GM12878 (cell line): ENCODE data around the gene LRIG3. TPM values are rescaled to one million over a fixed set of nuclear protein-coding genes. Genes with fewer than 3 reads are reported as not detected.

ENCODE experiments used
- CHD2 ChIP-seq: IDR thresholded peaks from 2 replicates; pipeline ENCODE4 v1.6.1; 2011; ENCODE audit warnings: low read depth, low read length, improper control_type of control experiment, borderline replicate concordance
- E4F1 ChIP-seq: fragments of 450-650 bp; IDR thresholded peaks from 2 replicates; pipeline ENCODE4 v1.6.1; 2018; ENCODE audit warnings: borderline replicate concordance, mild to moderate bottlenecking; ENCODE audit not compliant: partially characterized antibody
- IRF4 ChIP-seq: IDR thresholded peaks from 2 replicates; pipeline ENCODE4 v1.6.1; 2011; ENCODE audit warnings: low read depth, low read length
- NFYB ChIP-seq: IDR thresholded peaks from 2 replicates; pipeline ENCODE4 v1.6.1; 2011; ENCODE audit warnings: low read depth, mild to moderate bottlenecking, low read length, improper control_type of control experiment, moderate library complexity; ENCODE audit not compliant: insufficient read depth
- NRF1 ChIP-seq: conservative IDR thresholded peaks from 2 replicates; pipeline ENCODE4 v1.6.1; 2011; ENCODE audit warnings: mild to moderate bottlenecking, low read depth, low read length, improper control_type of control experiment
- RB1 ChIP-seq: fragments of 450-650 bp; formaldehyde crosslinking; IDR thresholded peaks from 2 replicates; pipeline ENCODE4 v1.6.1; 2017; ENCODE audit warnings: mild to moderate bottlenecking, borderline replicate concordance
- SMC3 ChIP-seq: IDR thresholded peaks from 2 replicates; pipeline ENCODE4 v1.6.1; 2011; ENCODE audit warnings: low read length, improper control_type of control experiment, borderline replicate concordance
- SREBF2 ChIP-seq: IDR thresholded peaks from 2 replicates; pipeline ENCODE4 v1.6.1; 2012; ENCODE audit warnings: mild to moderate bottlenecking, low read length
- TAF1 ChIP-seq: IDR thresholded peaks from 2 replicates; pipeline ENCODE4 v1.6.1; 2011; ENCODE audit warnings: mild to moderate bottlenecking, low read depth, low read length, borderline replicate concordance
- ZBED1 ChIP-seq: IDR thresholded peaks from 2 replicates; pipeline ENCODE4 v1.6.1; 2016; ENCODE audit warnings: borderline replicate concordance
- ZBTB40 ChIP-seq: fragments of 450-650 bp; IDR thresholded peaks from 2 replicates; pipeline ENCODE4 v1.6.1; 2016; ENCODE audit warnings: mild to moderate bottlenecking, moderate library complexity, borderline replicate concordance
- polyA plus RNA-seq, 11 experiments: library from polyadenylated mRNA; depleted of rRNA in 4 of 11; unstranded in 6 of 11; stranded (reverse) in 5 of 11; fragments of >200 nt; fragmentation: Nextera tagmentation in 4 of 11; fragmentation: Illumina TruSeq in 1 of 11; extraction: Ambion mirVana in 4 of 11; extraction: Trizol in 1 of 11; gene quantifications; 1 replicate in 1 of 11; 2 replicates in 10 of 11; pipeline versions ENCODE4 v1.2.1 to v1.2.3, GENCODE V29; 2011 to 2016; ENCODE audit warnings: inconsistent platforms in 2 of 11, missing spikeins in 2 of 11, low read depth in 1 of 11
- total RNA-seq, 4 experiments: library from RNA; depleted of rRNA in 3 of 4; stranded (reverse); fragments of >200 nt in 3 of 4; fragmentation: Illumina TruSeq in 1 of 4; extraction: Trizol in 1 of 4; gene quantifications; 2 replicates each; pipeline versions ENCODE4 v1.2.1 to v1.2.3, GENCODE V29; 2013 to 2021

The LRIG3 gene
- total and polyA plus RNA-seq, 10 of the 15 experiments (the other 5 are each of a cell fraction or from before 2014, with no cell fraction given) = 0.95 to 8.5 (median 5.0) TPM

GRCh38 chr12:58887068-58887467 is 33.2 kb downstream of the LRIG3 start (continued):
- no peak for TF ChIP-seq E4F1
- TF ChIP-seq CHD2 = no peak
- TF ChIP-seq IRF4 = no peak
- TF ChIP-seq ZBED1 = no peak
- no peak for TF ChIP-seq RB1
- TF ChIP-seq NRF1 = no peak
- no peak for TF ChIP-seq SREBF2
- no peak for TF ChIP-seq ZBTB40
- no peak for TF ChIP-seq TAF1
- TF ChIP-seq NFYB = no peak
- no peak for TF ChIP-seq SMC3
